Prostate gland (tissue), 2 donors: ENCODE data around the gene RTN4RL1.

Source experiments
- POLR2A ChIP-seq: fragments of 450-650 bp; IDR thresholded peaks from one replicate; pipeline ENCODE4 v1.6.1; 2016; ENCODE audit warnings: antibody characterized with exemption, mild to moderate bottlenecking
- POLR2AphosphoS5 ChIP-seq: sonication (generic); formaldehyde crosslinking; IDR thresholded peaks from one replicate; pipeline ENCODE4 v1.6.1; 2017; ENCODE audit warnings: antibody characterized with exemption
- TF ChIP-seq, protein P1 (sequence below), 4 experiments: fragments of 200-600 bp in 2 of 4; fragments of 450-650 bp in 2 of 4; sonication (generic) in 2 of 4; IDR thresholded peaks; 1 replicate in 3 of 4; 2 replicates in 1 of 4; pipeline ENCODE4 v1.5.1; 2016 to 2019; ENCODE audit warnings: antibody characterized with exemption in 4 of 4, mild to moderate bottlenecking in 2 of 4, moderate library complexity in 2 of 4

DNA sequence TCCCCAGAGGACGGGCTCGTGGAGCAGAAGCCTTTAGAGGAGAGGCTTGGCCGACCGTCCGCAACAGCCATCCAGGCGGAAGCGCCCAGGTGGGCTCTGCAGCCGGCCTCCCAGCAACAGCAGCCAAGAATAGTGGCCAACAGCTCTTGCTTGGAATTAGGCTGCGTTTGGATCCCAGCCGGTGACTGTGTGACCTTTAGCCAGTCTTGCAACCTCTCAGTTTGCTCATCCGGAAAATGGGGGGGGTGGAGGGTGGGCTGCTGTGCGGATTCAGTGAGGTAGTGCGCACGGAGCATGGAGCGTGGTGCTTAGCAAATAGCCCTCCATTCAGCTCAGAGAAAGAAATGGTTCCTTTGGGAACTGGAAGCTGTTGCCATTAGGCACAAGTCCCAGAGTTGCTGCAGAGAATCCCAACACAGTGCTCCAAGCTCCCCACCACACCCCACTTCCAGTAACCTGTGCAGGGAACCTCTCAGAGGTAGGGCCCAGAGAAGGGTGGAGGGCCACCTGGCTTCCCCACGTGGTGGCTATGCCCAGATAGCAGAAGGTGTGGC is 46.7 kb downstream of the RTN4RL1 start:
- TF ChIP-seq POLR2A (no peak), POLR2AphosphoS5 (no peak)
- TF ChIP-seq, protein P1, sequence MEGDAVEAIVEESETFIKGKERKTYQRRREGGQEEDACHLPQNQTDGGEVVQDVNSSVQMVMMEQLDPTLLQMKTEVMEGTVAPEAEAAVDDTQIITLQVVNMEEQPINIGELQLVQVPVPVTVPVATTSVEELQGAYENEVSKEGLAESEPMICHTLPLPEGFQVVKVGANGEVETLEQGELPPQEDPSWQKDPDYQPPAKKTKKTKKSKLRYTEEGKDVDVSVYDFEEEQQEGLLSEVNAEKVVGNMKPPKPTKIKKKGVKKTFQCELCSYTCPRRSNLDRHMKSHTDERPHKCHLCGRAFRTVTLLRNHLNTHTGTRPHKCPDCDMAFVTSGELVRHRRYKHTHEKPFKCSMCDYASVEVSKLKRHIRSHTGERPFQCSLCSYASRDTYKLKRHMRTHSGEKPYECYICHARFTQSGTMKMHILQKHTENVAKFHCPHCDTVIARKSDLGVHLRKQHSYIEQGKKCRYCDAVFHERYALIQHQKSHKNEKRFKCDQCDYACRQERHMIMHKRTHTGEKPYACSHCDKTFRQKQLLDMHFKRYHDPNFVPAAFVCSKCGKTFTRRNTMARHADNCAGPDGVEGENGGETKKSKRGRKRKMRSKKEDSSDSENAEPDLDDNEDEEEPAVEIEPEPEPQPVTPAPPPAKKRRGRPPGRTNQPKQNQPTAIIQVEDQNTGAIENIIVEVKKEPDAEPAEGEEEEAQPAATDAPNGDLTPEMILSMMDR (IDR thresholded peaks at IDR 0.05), result no peak
